OCI-LY1 (cell line): ENCODE data around the gene SLMAP.

Source experiments
- EZH2 ChIP-seq: fragments of 200-600 bp; sonication (generic), shearing (Covaris generic); IDR thresholded peaks from 2 replicates; pipeline ENCODE4 v1.8.0; 2017; ENCODE audit warnings: borderline replicate concordance, mixed run types, mild to moderate bottlenecking, antibody characterized with exemption, low read length, moderate library complexity, mixed read lengths
- TF ChIP-seq, protein P1 (sequence below): fragments of 200-600 bp; sonication (generic), shearing (Covaris generic); IDR thresholded peaks from 2 replicates; pipeline ENCODE4 v1.5.1; 2017; ENCODE audit warnings: mild to moderate bottlenecking, antibody characterized with exemption, low read length, moderate library complexity, mixed read lengths

DNA sequence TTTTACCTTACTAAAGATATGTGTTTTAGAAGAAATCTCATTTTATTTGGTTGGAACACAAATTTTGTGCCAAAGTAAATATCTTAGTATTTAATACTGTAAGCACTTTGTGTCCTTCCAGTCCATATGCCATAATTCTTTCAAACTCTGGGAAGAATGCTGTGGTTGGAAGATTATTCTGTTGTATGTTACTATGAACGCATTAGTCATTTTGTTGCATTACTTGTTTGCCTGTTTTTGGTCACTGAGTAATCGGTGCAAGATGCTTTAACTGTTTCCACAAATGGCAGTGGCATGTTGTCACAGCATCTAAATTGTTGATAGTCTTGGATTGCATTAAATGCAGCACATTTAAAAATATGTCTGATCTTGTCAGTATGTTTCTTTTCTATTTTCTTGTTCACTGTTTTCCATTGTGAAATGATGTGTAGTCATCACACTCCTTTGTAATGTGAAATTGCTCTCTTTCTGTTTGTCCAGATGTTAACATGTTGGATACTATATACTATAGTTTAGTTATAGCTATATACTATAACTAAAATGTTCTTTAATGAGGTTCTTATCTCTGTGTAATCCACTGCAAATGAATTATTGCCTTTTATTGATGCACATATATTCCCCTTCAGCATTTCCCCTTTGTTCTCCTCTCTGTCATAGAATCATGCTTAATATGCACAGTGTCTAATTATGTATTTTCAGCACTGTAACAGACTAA is 162.2 kb downstream of the SLMAP start:
- TF ChIP-seq, protein P1, sequence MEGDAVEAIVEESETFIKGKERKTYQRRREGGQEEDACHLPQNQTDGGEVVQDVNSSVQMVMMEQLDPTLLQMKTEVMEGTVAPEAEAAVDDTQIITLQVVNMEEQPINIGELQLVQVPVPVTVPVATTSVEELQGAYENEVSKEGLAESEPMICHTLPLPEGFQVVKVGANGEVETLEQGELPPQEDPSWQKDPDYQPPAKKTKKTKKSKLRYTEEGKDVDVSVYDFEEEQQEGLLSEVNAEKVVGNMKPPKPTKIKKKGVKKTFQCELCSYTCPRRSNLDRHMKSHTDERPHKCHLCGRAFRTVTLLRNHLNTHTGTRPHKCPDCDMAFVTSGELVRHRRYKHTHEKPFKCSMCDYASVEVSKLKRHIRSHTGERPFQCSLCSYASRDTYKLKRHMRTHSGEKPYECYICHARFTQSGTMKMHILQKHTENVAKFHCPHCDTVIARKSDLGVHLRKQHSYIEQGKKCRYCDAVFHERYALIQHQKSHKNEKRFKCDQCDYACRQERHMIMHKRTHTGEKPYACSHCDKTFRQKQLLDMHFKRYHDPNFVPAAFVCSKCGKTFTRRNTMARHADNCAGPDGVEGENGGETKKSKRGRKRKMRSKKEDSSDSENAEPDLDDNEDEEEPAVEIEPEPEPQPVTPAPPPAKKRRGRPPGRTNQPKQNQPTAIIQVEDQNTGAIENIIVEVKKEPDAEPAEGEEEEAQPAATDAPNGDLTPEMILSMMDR, result no peak
- no peak for TF ChIP-seq EZH2
